Epidermal melanocyte (primary cell): ENCODE results near the gene UBE4B.
"Not testable (repeated sequence)": the region's sequence is repeated elsewhere in the genome, so short reads cannot be mapped to it uniquely, and the experiment has no call there.

Experiments
- DNase-seq: peaks from one replicate; pipeline ENCODE4 v3.0.0; 2011; ENCODE audit warnings: low spot score; ENCODE audit not compliant: insufficient read length

UBE4B gene

GRCh38 chr1:10032590-10033358 is at the start of gene UBE4B:
UBE4B (plus strand) TSS chr1:10032958; CDS start chr1:10033671, 713 bp downstream.
- DNase-seq, result peak; percentile 91

GRCh38 chr1:9984253-9984652 is 48.5 kb upstream of the UBE4B start:
- no peak for DNase-seq

DNA sequence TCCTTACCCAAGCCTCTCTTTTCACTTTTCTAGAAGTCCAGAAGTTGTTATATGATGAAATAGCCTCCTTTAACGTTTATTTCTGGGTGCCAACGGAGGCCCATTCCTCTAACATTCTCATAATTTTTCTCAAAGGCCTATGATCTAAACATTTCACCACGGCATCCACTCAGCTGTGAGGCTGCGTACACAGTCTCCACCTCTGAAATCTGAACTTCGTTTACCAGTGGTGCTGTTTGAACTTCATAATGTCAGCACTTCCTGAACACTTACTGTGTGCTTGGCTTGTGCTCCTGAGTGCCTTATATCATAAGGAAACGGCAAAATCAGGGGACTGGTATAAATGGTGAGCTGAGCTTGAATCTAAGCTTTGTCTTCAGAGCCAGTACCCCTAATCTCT is 47.8 kb upstream of the UBE4B start:
- no peak for DNase-seq

DNA sequence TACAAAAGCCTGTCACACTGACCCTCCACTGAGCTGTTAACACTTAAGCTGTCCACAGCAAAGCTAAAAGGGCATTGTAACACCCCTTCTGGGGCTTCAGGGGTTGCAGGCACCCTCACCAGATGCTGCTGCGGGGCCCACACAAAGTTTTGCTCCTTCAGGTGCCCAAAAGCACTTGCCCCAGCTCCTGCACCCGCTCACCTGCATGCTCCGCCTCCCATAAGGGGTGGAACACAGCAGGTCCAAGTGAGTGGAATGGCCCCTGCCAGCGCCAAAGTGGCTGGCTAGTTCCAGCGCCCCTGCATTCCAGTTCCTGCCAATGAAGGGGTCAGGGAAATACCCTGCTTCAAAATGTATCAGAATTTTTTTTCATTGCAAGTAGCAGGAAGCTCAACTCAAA is 43.0 kb upstream of the UBE4B start:
- DNase-seq, result no peak

GRCh38 chr1:9990944-9991343 is 41.8 kb upstream of the UBE4B start:
- DNase-seq, result no peak

- no peak for DNase-seq
Measured at GRCh38 chr1:9992910-9993309, 39.8 kb upstream of the UBE4B start.

- DNase-seq, result no peak
Measured at GRCh38 chr1:9993561-9994075, 39.1 kb upstream of the UBE4B start.

GRCh38 chr1:9996624-9997582 is 35.9 kb upstream of the UBE4B start, which contains the start of gene RBP7:
RBP7 (plus strand) TSS chr1:9997228; CDS start chr1:9997259, 31 bp downstream.
- DNase-seq, result no peak

- peak; percentile 41 for DNase-seq
Measured at GRCh38 chr1:10001016-10001665, 31.6 kb upstream of the UBE4B start.

DNA sequence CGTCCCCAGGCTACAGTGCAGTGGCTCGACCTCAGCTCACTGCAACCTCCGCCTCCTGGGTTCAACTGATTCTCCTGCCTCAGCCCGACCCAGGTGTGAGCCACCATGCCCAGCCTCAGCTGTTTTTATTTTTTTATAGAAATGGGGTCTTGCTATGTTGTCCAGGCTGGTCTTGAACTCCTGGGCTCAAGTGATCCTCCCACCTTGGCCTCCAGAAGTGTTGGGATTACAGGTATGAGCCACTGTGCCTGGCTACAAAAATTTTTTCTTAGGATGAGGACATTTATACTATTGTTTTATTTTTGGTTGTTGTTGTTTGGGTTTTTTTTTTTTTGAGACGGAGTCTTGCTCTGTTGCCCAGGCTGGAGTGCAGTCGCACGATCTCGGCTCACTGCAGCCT is 27.5 kb upstream of the UBE4B start:
- DNase-seq, result not testable (repeated sequence)

DNA sequence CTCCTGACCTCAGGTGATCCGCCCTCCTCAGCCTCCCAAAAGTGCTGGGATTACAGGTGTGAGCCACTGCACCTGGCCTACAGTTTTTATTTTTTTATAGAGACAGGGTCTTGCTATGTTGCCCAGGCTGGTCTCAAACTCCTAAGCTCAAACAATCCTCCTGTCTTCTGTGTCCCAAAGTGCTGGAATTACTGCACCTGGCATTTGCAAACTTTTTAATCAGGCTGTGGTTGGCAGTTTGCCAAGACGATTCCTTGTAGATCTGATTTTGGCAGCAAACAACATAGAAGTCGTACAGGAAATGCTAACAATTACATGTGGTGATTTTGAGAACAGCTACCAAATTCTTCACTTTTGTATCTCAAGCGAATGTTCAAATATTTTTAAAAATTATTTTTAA is 25.6 kb upstream of the UBE4B start:
- no peak for DNase-seq

GRCh38 chr1:10014016-10014415 is 18.7 kb upstream of the UBE4B start:
- no peak for DNase-seq

DNA sequence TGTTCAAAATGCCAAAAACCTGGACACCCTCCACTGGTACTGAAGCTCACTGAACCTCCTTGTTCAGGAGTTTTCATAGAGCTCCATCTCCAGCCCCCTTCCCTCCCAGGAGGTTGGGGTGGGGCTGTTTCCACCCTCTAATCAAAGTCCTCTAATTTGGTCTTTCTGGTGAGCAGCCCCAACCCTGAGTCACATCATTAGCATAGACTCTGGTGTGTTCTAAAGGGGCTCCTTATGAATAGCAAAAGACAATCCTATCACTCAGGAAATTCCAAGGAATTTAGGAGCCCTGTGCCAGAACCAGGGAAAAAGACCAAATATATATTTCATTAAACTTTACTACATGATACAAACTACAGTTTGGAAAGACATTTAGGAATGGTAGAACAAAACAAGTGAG is 13.2 kb upstream of the UBE4B start:
- DNase-seq, result no peak

DNA sequence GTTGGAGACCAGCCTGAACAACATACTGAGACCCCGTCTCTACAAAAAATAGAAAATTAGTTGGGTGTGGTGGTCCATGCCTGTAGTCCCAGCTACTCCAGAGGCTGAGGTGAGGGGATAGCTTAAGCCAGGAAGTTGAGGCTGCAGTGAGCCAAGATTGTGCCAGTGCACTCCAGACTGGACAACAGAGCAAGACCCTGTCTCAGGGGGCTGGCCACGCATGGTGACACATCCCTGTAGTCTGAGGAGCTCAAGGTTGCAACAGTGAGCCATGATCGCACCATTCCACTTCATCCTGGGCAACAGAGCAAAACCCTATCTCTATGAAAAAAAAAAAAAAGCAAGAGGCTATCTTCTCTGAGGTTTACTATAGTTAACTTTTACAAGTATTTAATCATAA is 12.7 kb upstream of the UBE4B start:
- no peak for DNase-seq

DNA sequence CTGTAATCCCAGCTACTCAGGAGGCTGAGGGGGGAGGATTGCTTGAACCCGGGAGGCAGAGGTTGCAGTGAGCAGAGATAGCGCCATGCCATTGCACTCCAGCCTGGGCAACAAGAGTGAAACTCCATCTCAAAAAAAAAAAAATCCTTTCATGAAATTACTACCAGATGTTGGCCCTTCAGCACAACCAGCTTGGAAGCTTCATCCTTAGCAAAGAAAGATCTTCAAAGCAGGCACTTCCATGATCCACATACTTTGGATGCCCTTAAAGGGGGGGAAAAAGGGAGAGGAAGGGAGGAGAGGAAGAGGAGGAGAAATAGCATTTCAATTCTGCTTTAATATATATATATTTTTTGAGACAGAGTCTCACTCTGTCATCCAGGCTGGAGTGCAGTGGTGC is 12.1 kb upstream of the UBE4B start:
- DNase-seq, result not testable (repeated sequence)

- not testable (repeated sequence) for DNase-seq
Measured at GRCh38 chr1:10021992-10022391, 10.8 kb upstream of the UBE4B start.

- DNase-seq, result no peak
Measured at GRCh38 chr1:10022656-10023055, 10.1 kb upstream of the UBE4B start.

- no peak for DNase-seq
Measured at GRCh38 chr1:10025354-10025753, 7.4 kb upstream of the UBE4B start.

DNA sequence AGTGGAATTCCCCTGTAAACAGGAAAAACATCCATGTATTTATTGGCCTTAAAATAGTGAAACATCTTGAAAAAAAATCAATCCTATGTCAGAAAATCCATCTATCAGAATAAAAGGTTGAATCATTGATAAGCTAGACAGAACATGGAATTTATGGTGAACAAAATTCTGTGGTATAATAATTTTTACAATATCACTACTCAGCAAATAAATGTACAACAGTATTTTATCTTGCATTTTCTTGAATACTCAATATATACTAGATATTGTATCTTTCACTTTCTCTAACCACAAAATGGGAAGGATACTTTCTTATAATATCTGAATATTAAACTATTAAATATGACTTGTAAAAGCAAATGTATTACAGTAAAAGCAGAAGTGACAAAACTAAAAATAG is 5.7 kb upstream of the UBE4B start:
- no peak for DNase-seq

DNA sequence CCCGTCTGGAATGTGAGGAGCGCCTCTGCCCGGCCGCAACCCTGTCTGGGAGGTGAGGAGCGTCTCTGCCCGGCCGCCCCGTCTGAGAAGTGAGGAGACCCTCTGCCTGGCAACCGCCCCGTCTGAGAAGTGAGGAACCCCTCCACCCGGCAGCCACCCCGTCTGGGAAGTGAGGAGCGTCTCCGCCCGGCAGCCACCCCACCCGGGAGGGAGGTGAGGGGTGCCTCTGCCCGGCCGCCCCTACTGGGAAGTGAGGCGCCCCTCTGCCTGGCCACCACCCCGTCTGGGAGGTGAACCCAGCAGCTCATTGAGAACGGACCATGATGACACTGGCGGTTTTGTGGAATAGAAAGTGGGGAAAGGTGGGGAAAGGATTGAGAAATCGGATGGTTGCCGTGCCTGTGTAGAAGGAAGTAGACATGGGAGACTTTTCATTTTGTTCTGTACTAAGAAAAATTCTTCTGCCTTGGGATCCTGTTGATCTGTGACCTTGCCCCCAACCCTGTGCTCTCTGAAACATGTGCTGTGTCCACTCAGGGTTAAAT is 3.7 kb upstream of the UBE4B start:
- not testable (repeated sequence) for DNase-seq

DNA sequence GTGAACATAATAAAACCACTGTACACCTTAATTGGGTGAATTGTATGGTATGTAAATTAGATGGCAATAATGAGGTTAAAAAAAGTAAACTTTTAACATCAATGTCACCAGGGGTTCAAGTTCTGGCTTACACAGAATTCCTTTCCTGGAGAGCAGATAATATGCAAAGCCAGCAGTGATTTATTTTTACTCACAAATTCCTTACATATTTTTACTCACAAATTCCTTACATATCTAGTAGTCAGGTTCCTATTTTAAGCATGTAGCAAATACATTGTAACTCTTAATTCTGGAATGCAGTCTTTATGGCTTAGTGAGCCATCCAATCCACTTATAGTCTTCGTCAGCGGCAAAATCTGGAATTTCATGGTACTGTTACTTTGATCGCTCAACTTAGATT is 1.3 kb upstream of the UBE4B start:
- no peak for DNase-seq
